CD4-positive, CD25-positive, alpha-beta regulatory T cell (primary cell): Measurements from ENCODE around the gene TSPAN3. TPM values are rescaled to one million over a fixed set of nuclear protein-coding genes. Genes with fewer than 3 reads are reported as not detected.

Experiments
- ATAC-seq, 2 donors: fragments of 150-1000 bp; cut with Tn5 transposase; one replicate each; pipeline ENCODE4 v1.10.0; 2021; ENCODE audit warnings: low read depth in 2 of 2, moderate number of reproducible peaks in 2 of 2, moderate library complexity in 1 of 2
- DNase-seq, 3 donors: peaks; one replicate each; pipeline versions ENCODE4 v3.0.0 to v3.0.0-alpha.2; 2012 to 2022; ENCODE audit warnings: mixed read lengths in 1 of 3
- H3K27ac ChIP-seq: one replicate; pipeline ENCODE4 v1.7.0; 2013; ENCODE audit warnings: mild to moderate bottlenecking, low read length; ENCODE audit not compliant: insufficient read depth, poor library complexity, severe bottlenecking
- H3K27me3 ChIP-seq: one replicate; pipeline ENCODE4 v1.7.0; 2013; ENCODE audit warnings: low read length; ENCODE audit not compliant: control insufficient read depth, insufficient read depth
- H3K36me3 ChIP-seq: one replicate; pipeline ENCODE4 v1.7.0; 2013; ENCODE audit warnings: mild to moderate bottlenecking, low read length, moderate library complexity; ENCODE audit not compliant: control insufficient read depth, insufficient read depth
- H3K4me1 ChIP-seq: 2 replicates; pipeline ENCODE4 v1.7.0; 2013; ENCODE audit warnings: mild to moderate bottlenecking, low read length; ENCODE audit not compliant: insufficient read depth, control insufficient read depth, poor library complexity, severe bottlenecking
- H3K4me3 ChIP-seq: one replicate; pipeline ENCODE4 v1.7.0; 2013; ENCODE audit warnings: low read depth, mild to moderate bottlenecking, low read length, moderate library complexity
- H3K9me3 ChIP-seq, 2 experiments: 1 replicate in 1 of 2; 2 replicates in 1 of 2; pipeline ENCODE4 v1.7.0; 2013; ENCODE audit warnings: low read length in 2 of 2, mild to moderate bottlenecking in 1 of 2, moderate library complexity in 1 of 2; ENCODE audit not compliant: control insufficient read depth in 2 of 2
- H3K27ac Mint-ChIP-seq, 3 donors: one replicate each; pipeline ENCODE4 v1.8.0; 2020 to 2022; ENCODE audit warnings: mild to moderate bottlenecking in 3 of 3, mixed read lengths in 3 of 3, moderate library complexity in 2 of 3
- H3K27me3 Mint-ChIP-seq: one replicate; pipeline ENCODE4 v1.8.0; 2022; ENCODE audit warnings: mild to moderate bottlenecking, mixed read lengths
- H3K36me3 Mint-ChIP-seq: one replicate; pipeline ENCODE4 v1.8.0; 2020; ENCODE audit warnings: mixed read lengths
- H3K4me1 Mint-ChIP-seq, 4 donors: one replicate each; pipeline ENCODE4 v1.8.0; 2020 to 2022; ENCODE audit warnings: mixed read lengths in 4 of 4, mild to moderate bottlenecking in 1 of 4
- H3K4me3 Mint-ChIP-seq, 4 donors: one replicate each; pipeline ENCODE4 v1.8.0; 2020 to 2022; ENCODE audit warnings: mild to moderate bottlenecking in 4 of 4, mixed read lengths in 4 of 4, moderate library complexity in 3 of 4
- H3K9me3 Mint-ChIP-seq, 7 donors: one replicate each; pipeline ENCODE4 v1.8.0; 2020 to 2022; ENCODE audit warnings: mixed read lengths in 7 of 7, mild to moderate bottlenecking in 3 of 7, moderate library complexity in 2 of 7
- polyA plus RNA-seq, 4 donors: library from polyadenylated mRNA; unstranded; fragments of 300-500 nt; fragmentation: Illumina TruSeq; gene quantifications; one replicate each; pipeline ENCODE4 v1.2.3, GENCODE V29; 2021
- total RNA-seq: library from RNA; stranded (reverse); gene quantifications from one replicate; pipeline ENCODE4 v1.2.3, GENCODE V29; 2022

TSPAN3 gene
- total and polyA plus RNA-seq, 5 donors from 2014 or later: 5.4 to 31.0 (median 24.2) TPM

DNA sequence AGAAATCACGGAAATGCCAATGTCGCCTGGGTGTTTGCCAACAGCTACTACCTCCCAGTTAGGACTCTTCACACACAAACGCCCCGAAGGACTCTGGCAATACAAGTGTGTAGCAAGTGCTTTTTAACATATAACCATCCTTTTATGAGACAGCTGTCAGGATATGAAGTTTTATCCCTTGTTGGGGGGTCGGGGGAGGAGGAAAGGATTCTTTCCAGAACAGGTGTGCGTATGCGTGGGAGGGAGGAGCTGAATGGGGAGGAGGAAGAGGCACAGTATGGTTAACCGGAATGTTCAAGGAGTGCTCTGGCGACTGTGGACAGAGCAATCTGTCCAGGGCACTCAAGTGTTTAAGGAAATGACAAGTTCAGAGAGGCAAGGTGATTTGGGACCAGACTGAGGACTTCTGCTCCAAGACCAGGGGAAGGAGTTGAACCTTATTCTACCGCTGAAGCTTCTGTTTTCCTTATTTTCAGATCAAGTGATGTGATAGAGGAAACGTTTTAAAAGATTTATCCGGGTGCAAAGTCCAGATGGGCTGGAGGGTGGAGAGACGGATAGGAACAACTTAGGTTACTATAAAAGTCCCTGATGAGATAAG is 1.3 kb downstream of the TSPAN3 start:
- peaks cover 0 to 24% (median 18%) of the 10 kb centered on the region in 4 donors for H3K4me1 Mint-ChIP-seq
- ATAC-seq: no peak
- H3K27ac ChIP-seq: no peak overlapping the region

DNA sequence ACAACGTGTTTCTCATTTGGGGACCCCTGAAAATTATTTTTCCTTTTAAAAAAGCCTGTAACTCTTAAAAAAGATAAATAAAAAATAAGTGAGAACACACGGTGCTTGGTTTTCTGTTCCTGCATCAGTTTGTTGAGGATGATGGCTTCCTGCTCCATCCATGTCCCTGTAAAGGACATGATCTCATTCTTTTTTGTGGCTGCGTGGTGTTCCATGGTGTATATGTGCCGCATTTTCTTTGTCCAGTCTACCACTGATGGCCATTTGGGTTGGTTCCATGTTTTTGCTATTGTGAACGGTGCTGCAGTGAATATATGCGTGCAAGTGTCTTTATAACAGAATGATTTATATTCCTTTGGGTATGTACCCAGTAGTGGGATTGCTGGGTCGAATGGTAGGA is 2.3 kb downstream of the TSPAN3 start:
- Histone ChIP-seq H3K27ac (no peak overlapping the region), H3K4me3 (no peak overlapping the region), H3K27me3 (no peaks in the 10 kb centered on the region), H3K9me3 (no peaks in the 10 kb centered on the region), H3K4me1 (peaks cover 14% of the 10 kb centered on the region), H3K36me3 (no peaks in the 10 kb centered on the region)
- DNase-seq (no peak), ATAC-seq (no peak)
- H3K27me3 Mint-ChIP-seq: peaks cover 15% of the 10 kb centered on the region
- no peak overlapping the region for H3K27ac Mint-ChIP-seq
- peaks cover 0 to 27% (median 18%) of the 10 kb centered on the region in 4 donors for H3K4me1 Mint-ChIP-seq
- peaks cover 0 to 2% (median 0%) of the 10 kb centered on the region in 7 donors for H3K9me3 Mint-ChIP-seq
- peak overlapping the region in 2 of 4 donors; percentile 6 to 46 for H3K4me3 Mint-ChIP-seq
- H3K36me3 Mint-ChIP-seq: peaks cover 3% of the 10 kb centered on the region

More for the DNA sequence above, 1.3 kb downstream of the TSPAN3 start:
- H3K27ac Mint-ChIP-seq: peak overlapping the region; percentile 9 to 92 (median 83)
- H3K4me3 Mint-ChIP-seq: peak overlapping the region; percentile 77 to 94 (median 86)
- Histone ChIP-seq H3K27me3 (no peaks in the 10 kb centered on the region), H3K36me3 (no peaks in the 10 kb centered on the region), H3K4me3 (peak overlapping the region; percentile 66), H3K9me3 (no peaks in the 10 kb centered on the region), H3K4me1 (peaks cover 14% of the 10 kb centered on the region)
- H3K27me3 Mint-ChIP-seq: peaks cover 15% of the 10 kb centered on the region
- no peaks in the 10 kb centered on the region for H3K36me3 Mint-ChIP-seq
- H3K9me3 Mint-ChIP-seq: peaks cover 0 to 2% (median 0%) of the 10 kb centered on the region in 7 donors
- no peak for DNase-seq

GRCh38 chr15:77067691-77068367 is 3.1 kb downstream of the TSPAN3 start:
- Mint-ChIP-seq H3K36me3 (peaks cover 3% of the 10 kb centered on the region), H3K9me3 (no peaks in the 10 kb centered on the region), H3K4me3 (peak overlapping the region in 2 of 4 donors; percentile 10 to 46), H3K4me1 (peaks cover 0 to 27% (median 18%) of the 10 kb centered on the region in 4 donors), H3K27ac (no peak overlapping the region), H3K27me3 (peaks cover 15% of the 10 kb centered on the region)
- no peaks in the 10 kb centered on the region for H3K9me3 ChIP-seq
- DNase-seq (no peak), ATAC-seq (no peak)
- peaks cover 14% of the 10 kb centered on the region for H3K4me1 ChIP-seq
- H3K4me3 ChIP-seq: no peak overlapping the region
- H3K36me3 ChIP-seq: no peaks in the 10 kb centered on the region
- H3K27ac ChIP-seq: no peak overlapping the region
- H3K27me3 ChIP-seq: no peaks in the 10 kb centered on the region

DNA sequence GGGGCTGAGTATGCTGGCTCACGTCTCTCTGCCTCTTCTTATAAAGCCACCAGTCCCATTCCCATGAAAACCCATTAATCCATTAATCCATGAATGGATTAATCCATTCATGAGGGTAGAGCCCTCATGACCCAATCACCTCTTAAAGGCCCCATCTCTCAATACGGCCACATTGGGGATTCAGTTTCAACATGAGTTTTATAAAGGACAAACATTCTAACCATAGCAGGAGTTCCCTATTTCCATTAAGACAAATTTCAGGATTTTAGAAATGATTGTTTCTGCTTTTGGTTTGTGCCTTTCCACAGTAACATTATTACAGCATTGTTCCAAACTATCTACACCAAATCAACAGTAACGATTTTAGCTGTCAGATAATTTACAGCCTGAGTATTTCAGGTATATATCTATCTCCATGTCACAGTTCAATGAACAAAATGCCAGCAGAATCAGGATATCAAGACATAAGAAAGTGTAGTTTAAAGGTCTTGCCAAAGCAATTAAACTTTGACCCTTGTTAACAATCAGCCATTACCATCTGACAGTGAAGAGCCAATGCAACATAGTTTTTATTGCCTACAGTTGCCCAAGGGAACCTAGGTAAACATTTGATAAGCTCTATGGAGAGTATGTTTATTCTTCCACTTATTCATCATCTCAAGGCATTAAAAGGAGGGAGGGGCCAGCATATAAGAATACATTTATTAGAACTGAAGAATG is 3.8 kb downstream of the TSPAN3 start:
- Histone ChIP-seq H3K4me3 (no peak overlapping the region), H3K4me1 (peaks cover 14% of the 10 kb centered on the region), H3K27ac (no peak overlapping the region), H3K27me3 (no peaks in the 10 kb centered on the region), H3K9me3 (no peaks in the 10 kb centered on the region), H3K36me3 (no peaks in the 10 kb centered on the region)
- Mint-ChIP-seq H3K4me3 (peak overlapping the region in 1 of 4 donors; percentile 6), H3K9me3 (no peaks in the 10 kb centered on the region), H3K4me1 (peaks cover 0 to 27% (median 20%) of the 10 kb centered on the region in 4 donors), H3K27ac (no peak overlapping the region), H3K27me3 (peaks cover 13% of the 10 kb centered on the region), H3K36me3 (peaks cover 3% of the 10 kb centered on the region)
- DNase-seq (no peak), ATAC-seq (no peak)

GRCh38 chr15:77064539-77065308 is 6.2 kb downstream of the TSPAN3 start:
- H3K9me3 ChIP-seq: no peaks in the 10 kb centered on the region
- H3K36me3 ChIP-seq: no peaks in the 10 kb centered on the region
- H3K4me1 ChIP-seq: peaks cover 1% of the 10 kb centered on the region
- DNase-seq (no peak), ATAC-seq (no peak)
- no peak overlapping the region for H3K27ac ChIP-seq
- Mint-ChIP-seq H3K4me1 (peaks cover 0 to 25% (median 15%) of the 10 kb centered on the region in 4 donors), H3K36me3 (peaks cover 3% of the 10 kb centered on the region), H3K4me3 (no peak overlapping the region), H3K27ac (no peak overlapping the region), H3K9me3 (no peaks in the 10 kb centered on the region), H3K27me3 (peaks cover 4% of the 10 kb centered on the region)
- H3K4me3 ChIP-seq: no peak overlapping the region
- no peaks in the 10 kb centered on the region for H3K27me3 ChIP-seq

- Mint-ChIP-seq H3K4me3 (no peak overlapping the region), H3K27me3 (no peaks in the 10 kb centered on the region), H3K9me3 (no peaks in the 10 kb centered on the region), H3K4me1 (peaks cover 0 to 18% (median 11%) of the 10 kb centered on the region in 4 donors), H3K27ac (no peak overlapping the region), H3K36me3 (peaks cover 3% of the 10 kb centered on the region)
- H3K27ac ChIP-seq: no peak overlapping the region
- H3K9me3 ChIP-seq: no peaks in the 10 kb centered on the region
- H3K36me3 ChIP-seq: no peaks in the 10 kb centered on the region
- no peak overlapping the region for H3K4me3 ChIP-seq
- ATAC-seq: no peak
- H3K27me3 ChIP-seq: no peaks in the 10 kb centered on the region
- H3K4me1 ChIP-seq: no peaks in the 10 kb centered on the region
- DNase-seq: no peak
Observed at GRCh38 chr15:77064063-77064462, 6.8 kb downstream of the TSPAN3 start.

GRCh38 chr15:77063249-77063648 is 7.7 kb downstream of the TSPAN3 start:
- no peak overlapping the region for H3K4me3 Mint-ChIP-seq
- Histone ChIP-seq H3K36me3 (no peaks in the 10 kb centered on the region), H3K9me3 (no peaks in the 10 kb centered on the region), H3K4me3 (no peak overlapping the region), H3K4me1 (no peaks in the 10 kb centered on the region), H3K27me3 (no peaks in the 10 kb centered on the region), H3K27ac (no peak overlapping the region)
- no peaks in the 10 kb centered on the region for H3K9me3 Mint-ChIP-seq
- no peaks in the 10 kb centered on the region for H3K27me3 Mint-ChIP-seq
- H3K27ac Mint-ChIP-seq: peak overlapping the region in 1 of 3 donors; percentile 48
- peaks cover 3% of the 10 kb centered on the region for H3K36me3 Mint-ChIP-seq
- DNase-seq (no peak), ATAC-seq (no peak)
- peaks cover 0 to 15% (median 10%) of the 10 kb centered on the region in 4 donors for H3K4me1 Mint-ChIP-seq
